ENCODE data around the gene RHBG.

Gene RHBG

DNA sequence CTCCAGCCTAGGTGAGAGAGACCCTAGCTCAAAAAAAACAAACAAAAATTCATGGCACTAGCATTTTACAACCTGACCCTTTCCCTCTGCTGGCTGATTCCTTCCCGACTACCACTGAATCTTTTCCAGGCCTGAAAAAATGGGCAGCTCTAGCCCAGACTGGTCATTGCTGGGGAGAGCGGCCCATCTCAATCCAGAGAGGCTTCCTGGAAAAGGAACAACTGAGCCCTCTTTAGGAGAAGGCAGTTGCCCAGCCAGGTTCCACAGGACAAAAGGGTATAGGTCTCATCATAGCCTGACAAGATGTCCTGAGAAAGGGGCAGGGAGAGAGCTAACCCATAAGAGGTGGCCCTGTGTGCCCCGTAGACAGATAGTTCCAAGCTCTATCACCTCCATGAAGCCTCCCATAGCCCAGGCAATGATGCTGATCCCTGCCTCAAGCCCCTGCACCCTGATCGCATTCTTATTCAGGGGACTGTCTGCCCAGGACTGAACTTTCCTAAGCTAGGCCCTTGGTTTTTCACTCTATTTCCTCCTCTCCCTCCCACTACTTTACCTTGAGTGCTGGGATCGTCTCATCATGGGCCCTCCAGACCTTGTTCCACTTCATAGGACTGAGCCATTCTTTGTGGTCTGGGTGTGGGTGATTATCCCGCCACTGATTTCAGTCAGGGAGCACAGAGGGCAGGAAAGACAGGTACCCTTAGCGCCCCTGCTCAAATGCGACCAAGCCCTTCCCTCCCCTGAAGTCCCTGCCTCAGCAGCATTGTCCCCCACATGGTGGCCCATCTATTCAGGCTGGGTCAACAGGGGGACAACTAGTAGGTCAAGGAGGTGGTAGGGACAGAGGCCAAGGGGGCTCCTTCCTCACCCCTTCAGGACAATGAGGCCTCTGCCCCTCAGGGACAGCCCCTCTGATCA is 18.2 kb downstream of the RHBG start:
- DNase-seq (ENCODE audit: low read depth) = no peak

- no peak for DNase-seq (ENCODE audit: low read depth)
Measured at GRCh38 chr1:156387870-156388173, 18.8 kb downstream of the RHBG start.

DNA sequence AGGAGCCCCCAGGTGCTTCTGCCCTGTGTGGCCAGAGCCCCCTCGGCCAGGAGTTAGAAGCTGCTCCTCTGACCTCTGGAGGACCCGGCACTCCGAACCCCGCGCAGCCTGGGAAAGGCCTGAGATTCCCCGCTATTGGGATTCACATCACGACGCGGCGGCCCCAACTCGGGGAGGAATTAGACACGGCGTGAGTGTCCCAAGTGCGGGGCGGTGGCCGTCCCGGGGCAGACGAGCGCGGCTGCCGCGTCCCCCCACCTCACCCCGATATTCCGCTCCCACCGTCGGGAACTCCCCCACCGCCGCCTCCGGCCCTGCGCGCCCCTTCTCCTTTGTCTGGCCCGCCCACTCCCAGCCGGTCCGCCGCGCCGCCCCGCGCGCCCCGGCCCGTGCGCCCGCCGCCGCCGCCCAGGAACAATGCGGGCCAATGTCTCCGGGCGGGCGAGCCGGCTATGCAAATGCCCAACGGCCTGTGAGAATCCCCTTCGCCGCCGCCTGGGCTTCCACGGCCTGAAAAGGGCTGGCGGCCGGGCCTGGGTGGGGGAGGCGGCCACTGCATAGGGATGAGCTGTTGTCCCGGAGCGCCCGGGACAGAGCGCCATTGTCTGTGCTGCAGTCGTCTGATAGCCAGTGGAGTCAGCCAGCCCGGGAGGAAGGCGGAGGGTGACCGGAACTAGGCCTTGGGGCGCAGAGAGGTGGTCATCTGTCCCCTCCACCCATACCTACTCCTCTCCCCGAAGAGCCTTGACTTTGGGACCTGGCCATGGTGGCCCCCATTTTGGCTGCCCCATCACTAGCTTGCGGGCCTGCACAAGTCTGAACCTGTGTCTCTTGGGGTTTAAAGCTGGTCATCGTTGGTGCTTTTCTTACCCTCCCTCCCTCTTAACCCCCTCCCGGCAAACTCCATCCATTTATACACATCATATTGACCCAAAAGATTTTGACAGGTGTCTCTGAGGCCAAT is 19.4 kb downstream of the RHBG start:
- no peak for DNase-seq (ENCODE audit: low read depth)

GRCh38 chr1:156389311-156389710 is 20.3 kb downstream of the RHBG start:
- DNase-seq (ENCODE audit: low read depth) = no peak

DNA sequence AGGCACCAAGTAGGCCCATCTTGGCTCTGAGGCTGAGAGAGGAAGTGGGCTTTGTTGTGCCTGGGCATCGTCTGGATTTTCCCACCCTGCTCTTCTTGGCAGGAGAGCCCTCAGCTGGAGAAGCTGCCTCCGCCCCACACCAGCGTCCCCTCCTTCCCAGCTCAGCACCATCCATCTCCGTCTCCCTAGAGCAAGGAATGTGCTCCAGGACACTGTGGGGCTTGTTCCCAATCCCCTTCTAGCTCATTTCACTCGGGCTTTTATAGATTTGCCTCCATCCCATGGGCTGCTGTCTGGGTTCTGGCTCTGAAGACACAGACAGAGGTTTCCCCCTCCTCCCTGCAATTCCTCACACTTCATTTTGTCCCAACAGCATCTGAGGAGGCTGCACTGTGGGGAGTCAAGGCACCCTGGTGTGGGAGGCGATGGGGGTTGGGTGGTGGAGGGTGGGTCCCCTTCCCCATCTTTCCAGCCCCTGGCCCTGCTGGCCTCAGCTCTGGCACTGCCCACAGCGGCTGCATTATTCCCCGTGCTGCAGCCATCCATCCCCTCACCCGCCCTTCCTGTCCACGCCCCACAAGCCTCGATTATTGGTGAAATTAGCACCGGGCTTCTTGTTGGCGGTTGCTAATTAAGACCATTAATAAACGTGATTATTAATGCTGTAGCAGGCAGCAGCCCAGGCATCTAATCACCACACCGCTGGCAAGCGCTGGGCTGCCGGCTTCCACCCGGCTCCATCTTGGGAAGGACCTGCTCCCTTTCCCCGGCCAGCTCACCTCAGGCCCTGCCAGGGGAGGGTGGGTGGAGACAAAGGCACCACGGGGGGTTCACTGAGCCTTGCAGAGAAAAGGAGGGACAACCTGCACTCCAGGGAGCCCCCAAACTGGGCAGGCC is 21.7 kb downstream of the RHBG start:
- no peak for DNase-seq (ENCODE audit: low read depth)

DNA sequence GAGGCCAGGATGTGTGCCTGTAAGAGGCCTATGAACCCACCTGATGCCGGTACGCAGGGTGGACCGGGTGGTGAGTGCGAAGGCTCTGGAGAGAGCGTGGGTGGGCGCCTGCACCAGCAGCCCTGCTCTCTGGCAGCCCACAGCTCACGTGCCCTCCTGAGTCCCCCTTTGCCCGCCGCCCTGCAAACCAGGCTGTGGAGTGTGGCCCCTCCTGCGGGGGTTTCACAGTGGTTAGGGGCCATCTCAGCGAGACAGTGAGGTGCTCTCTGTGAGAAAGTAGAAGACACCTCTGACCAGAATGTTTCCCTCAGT is 22.3 kb downstream of the RHBG start:
- no peak for DNase-seq (ENCODE audit: low read depth)

DNA sequence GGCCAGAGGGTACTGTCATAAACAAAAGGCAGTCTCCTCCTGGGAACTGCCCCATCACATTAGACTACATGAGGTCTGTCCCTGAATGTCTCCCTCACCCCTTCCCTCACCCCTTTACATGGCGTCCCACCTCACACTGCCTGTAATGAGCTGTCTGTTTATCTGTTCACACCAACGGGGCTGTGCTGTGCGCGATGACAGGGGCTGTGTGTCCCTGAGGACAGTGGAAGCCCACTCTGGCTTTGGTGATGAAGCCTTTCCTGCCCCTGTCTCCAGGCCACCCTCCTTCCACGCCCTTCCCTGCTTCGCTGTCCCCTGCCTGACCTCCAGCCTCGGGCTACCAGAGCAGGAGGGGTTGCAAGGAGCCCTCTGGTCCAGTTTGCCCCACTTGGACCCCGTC is 22.7 kb downstream of the RHBG start:
- no peak for DNase-seq (ENCODE audit: low read depth)

GRCh38 chr1:156392452-156392853 is 23.4 kb downstream of the RHBG start:
- no peak for DNase-seq (ENCODE audit: low read depth)

GRCh38 chr1:156393095-156393494 is 24.1 kb downstream of the RHBG start:
- DNase-seq (ENCODE audit: low read depth) = no peak

- no peak for DNase-seq (ENCODE audit: low read depth)
Measured at GRCh38 chr1:156394082-156394481, 25.1 kb downstream of the RHBG start.

GRCh38 chr1:156394835-156395461 is 25.9 kb downstream of the RHBG start:
- no peak for DNase-seq (ENCODE audit: low read depth)

- no peak for DNase-seq (ENCODE audit: low read depth)
Measured at GRCh38 chr1:156399355-156400125, 30.5 kb downstream of the RHBG start.

DNA sequence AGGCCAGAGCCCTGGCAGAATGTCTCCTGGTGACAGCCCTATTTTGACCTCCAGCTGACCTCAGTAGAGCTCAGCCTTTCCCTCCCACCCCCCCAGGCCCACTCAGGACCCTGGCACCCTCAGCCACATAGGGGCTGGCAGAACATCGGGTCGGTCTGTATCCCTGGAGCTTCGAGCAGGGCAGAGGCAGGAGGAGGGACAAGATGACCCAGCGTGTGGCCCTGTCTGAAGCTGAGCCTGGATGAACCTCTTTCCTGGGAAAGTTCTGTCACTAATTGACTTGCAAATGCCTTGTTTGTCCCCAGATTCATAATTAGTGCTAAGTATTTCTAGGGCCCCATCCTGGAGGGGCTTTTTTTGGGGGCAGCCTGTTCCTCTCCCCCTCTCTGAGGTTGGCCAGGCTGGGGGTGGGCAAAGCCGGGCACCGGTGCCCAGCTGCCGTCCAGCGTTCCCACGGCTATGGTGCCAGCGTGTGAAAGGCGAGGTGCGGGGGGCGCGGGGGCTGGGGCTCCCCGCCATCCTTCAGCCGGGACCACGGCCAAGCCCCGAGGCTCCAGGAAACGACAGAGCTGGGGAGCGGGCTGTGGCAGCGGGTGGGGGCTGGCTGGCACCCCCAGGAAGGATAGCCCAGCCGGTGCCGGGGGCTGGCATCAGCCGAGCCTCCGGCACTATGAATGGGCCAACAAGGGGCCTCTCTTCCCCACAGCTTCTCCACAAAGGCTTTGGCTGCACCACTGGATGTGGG is 31.4 kb downstream of the RHBG start:
- no peak for DNase-seq (ENCODE audit: low read depth)

- DNase-seq (ENCODE audit: low read depth) = no peak
Measured at GRCh38 chr1:156401041-156401574, 32.1 kb downstream of the RHBG start.

DNA sequence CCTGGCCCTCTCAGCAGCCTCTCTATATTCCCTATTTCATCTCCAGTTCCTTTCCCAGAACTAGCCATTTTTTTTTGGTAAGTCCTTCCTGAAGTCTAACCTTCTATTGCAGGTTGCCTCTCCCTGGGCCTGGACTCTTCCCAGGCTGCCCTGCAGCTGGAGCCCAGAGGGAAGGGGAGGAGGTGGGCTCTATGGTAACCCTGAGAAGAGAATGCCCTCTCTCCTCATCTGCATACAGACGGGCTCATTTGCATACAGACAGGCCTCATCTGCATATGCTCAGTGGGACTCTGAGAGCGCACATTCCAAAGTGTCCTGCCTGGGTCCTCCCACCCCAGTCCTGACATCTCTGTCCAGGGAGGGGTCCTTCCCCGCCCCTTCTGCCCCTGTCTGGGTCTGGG is 32.7 kb downstream of the RHBG start:
- DNase-seq (ENCODE audit: low read depth) = no peak

GRCh38 chr1:156402331-156403020 is 33.5 kb downstream of the RHBG start:
- DNase-seq (ENCODE audit: low read depth) = no peak

DNA sequence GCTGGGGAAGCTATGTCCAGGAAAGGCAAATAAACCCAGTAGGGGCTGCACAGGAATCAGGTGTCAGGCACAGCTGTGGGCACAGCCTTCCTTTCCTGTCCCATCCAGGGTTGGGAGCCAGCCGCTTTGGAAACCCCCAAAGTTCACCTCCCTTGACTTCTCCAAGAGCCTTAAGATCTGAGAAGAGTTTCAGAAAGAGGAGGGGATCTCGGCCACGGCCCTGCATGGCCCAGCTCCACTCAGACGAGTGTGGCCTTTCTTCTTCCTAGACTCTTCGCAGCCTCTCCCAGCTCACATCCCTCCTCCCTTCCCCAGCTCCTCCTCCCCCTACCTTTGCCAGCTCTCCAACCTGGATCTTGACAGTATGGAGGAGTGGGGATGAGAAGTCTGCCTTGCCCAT is 36.7 kb downstream of the RHBG start:
- no peak for DNase-seq (ENCODE audit: low read depth)

GRCh38 chr1:156406251-156406650 is 37.2 kb downstream of the RHBG start:
- no peak for DNase-seq (ENCODE audit: low read depth)

DNA sequence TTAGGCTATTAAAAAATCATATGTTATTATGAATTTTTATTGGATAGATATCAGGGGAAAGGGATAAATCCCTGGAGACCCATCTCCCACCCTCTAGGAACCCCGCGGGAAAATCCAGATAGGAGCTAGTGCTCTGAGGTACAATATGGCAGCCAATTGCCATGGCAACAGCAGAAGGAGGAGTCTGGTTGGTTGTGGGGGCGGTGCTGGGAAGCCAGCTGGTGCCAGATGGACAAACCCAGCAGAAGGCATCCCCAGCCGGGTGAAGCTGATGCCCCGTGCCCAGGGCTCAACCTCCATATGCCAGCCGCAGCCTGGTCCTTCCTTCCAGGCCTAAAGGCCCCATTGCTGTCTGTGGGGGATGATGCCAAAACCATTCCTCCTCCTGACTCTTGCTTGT is 38.3 kb downstream of the RHBG start:
- no peak for DNase-seq (ENCODE audit: low read depth)
